Caco-2 (cell line): ENCODE data around the gene SLC16A9. TPM values are rescaled to one million over a fixed set of nuclear protein-coding genes. Genes with fewer than 3 reads are reported as not detected.

ENCODE experiments used
- BruUV-seq: library from RNA; stranded (reverse); fragments of 400-500 nt; replicated peaks from 2 replicates; lab custom pipeline; 2021; lab: Mats Ljungman, UMichigan
- CTCF ChIA-PET: fragments of 300-600 bp; sonication (Branson Sonifier 250); formaldehyde crosslinking; loops from one replicate; lab custom pipeline; 2022; ENCODE audit warnings: antibody characterized with exemption; lab: Charles Lee
- POLR2A ChIA-PET: fragments of 300-600 bp; sonication (Branson Sonifier 250); formaldehyde crosslinking; loops from one replicate; lab custom pipeline; 2022; ENCODE audit warnings: antibody characterized with exemption; lab: Charles Lee
- DNase-seq, 2 experiments: peaks; one replicate each; pipeline versions ENCODE4 v3.0.0 to v3.0.0-alpha.2; 2020 to 2022
- H3K27me3 ChIP-seq: replicated peaks from 2 replicates; pipeline ENCODE4 v1.6.0; 2011; ENCODE audit warnings: low read length; ENCODE audit not compliant: control insufficient read depth, insufficient read depth
- H3K36me3 ChIP-seq: 2 replicates; pipeline ENCODE4 v1.5.1; 2011; ENCODE audit warnings: low read length; ENCODE audit not compliant: control insufficient read depth, insufficient read depth
- H3K4me1 ChIP-seq: fragments of 250-450 bp; sonication (Bioruptor Pico); 2 replicates; pipeline ENCODE4 v1.5.1; 2020; ENCODE audit warnings: mild to moderate bottlenecking
- H3K4me3 ChIP-seq: 2 replicates; pipeline ENCODE4 v1.5.1; 2011; ENCODE audit warnings: low read depth, mild to moderate bottlenecking, control low read depth, low read length
- H3K9me3 ChIP-seq: fragments of 250-450 bp; sonication (Bioruptor Pico); 2 replicates; pipeline ENCODE4 v1.5.1; 2020; ENCODE audit warnings: mild to moderate bottlenecking, moderate library complexity
- H3K27ac Mint-ChIP-seq: one replicate; pipeline ENCODE4 v1.8.0; 2022; ENCODE audit warnings: mixed read lengths; ENCODE audit not compliant: unreplicated experiment
- H3K27me3 Mint-ChIP-seq: one replicate; pipeline ENCODE4 v1.8.0; 2022; ENCODE audit warnings: mixed read lengths; ENCODE audit not compliant: insufficient read depth, unreplicated experiment
- H3K36me3 Mint-ChIP-seq: one replicate; pipeline ENCODE4 v1.8.0; 2022; ENCODE audit warnings: mild to moderate bottlenecking, mixed read lengths; ENCODE audit not compliant: insufficient read depth, unreplicated experiment
- H3K4me1 Mint-ChIP-seq: one replicate; pipeline ENCODE4 v1.8.0; 2022; ENCODE audit warnings: low read depth, mixed read lengths; ENCODE audit not compliant: unreplicated experiment
- H3K4me3 Mint-ChIP-seq: one replicate; pipeline ENCODE4 v1.8.0; 2022; ENCODE audit warnings: mild to moderate bottlenecking, moderate library complexity, mixed read lengths; ENCODE audit not compliant: unreplicated experiment
- H3K9me3 Mint-ChIP-seq: one replicate; pipeline ENCODE4 v1.8.0; 2022; ENCODE audit warnings: mixed read lengths; ENCODE audit not compliant: unreplicated experiment
- CTCF ChIP-seq, 2 experiments: fragments of 200-600 bp in 1 of 2; IDR thresholded peaks; 1 replicate in 1 of 2; 2 replicates in 1 of 2; pipeline versions ENCODE4 v1.5.1 to v1.8.0; 2011 to 2022; ENCODE audit warnings: antibody characterized with exemption in 1 of 2, control low read depth in 1 of 2, inconsistent platforms in 1 of 2, low read depth in 1 of 2, low read length in 1 of 2, mild to moderate bottlenecking in 1 of 2, moderate library complexity in 1 of 2; ENCODE audit not compliant: insufficient read depth in 1 of 2, severe bottlenecking in 1 of 2, unreplicated experiment in 1 of 2
- intact Hi-C: fragments of 100-400 bp; cut with micrococcal nuclease; formaldehyde crosslinking; loops from one replicate; pipeline ENCODE4 v1.10.0; 2022; ENCODE audit not compliant: unreplicated experiment
- total RNA-seq: library from RNA; stranded (reverse); gene quantifications from 2 replicates; pipeline ENCODE4 v1.2.3, GENCODE V29; 2022

SLC16A9 gene
- total RNA-seq, 1 experiment from 2014 or later: 0.45 TPM

GRCh38 chr10:59628456-59628855, 81.2 kb downstream of the SLC16A9 start:
- Histone ChIP-seq H3K27me3 (no peaks in the 10 kb centered on the region), H3K9me3 (no peaks in the 10 kb centered on the region), H3K36me3 (no peaks in the 10 kb centered on the region), H3K4me1 (peaks cover 3% of the 10 kb centered on the region; the same call in 1 of the 2 replicates), H3K4me3 (no peak overlapping the region)
- Mint-ChIP-seq H3K4me3 (no peak overlapping the region), H3K9me3 (no peaks in the 10 kb centered on the region), H3K36me3 (no peaks in the 10 kb centered on the region), H3K27ac (no peak overlapping the region), H3K27me3 (peaks cover 12% of the 10 kb centered on the region), H3K4me1 (peaks cover 6% of the 10 kb centered on the region)
- ChIA-PET CTCF (interaction anchor here (0.7 to 1.5 kb wide), 3 partner anchors 81 to 202 kb away, joined by 3 to 6 read pairs (median 3); partner anchors contain the start of gene SLC16A9), POLR2A (no interaction called here)
- no TSS peak for BruUV-seq
- intact Hi-C loops: loop anchor here (5.0 to 10.0 kb wide), 2 partner anchors 79 to 806 kb away; partner anchors contain the start of gene SLC16A9
- no peak for DNase-seq
- no peak for TF ChIP-seq CTCF (IDR thresholded peaks at IDR 0.05; ENCODE audit: insufficient read depth in 1 of 2, low read depth in 1 of 2, low read length in 1 of 2, severe bottlenecking in 1 of 2, unreplicated experiment in 1 of 2)

DNA sequence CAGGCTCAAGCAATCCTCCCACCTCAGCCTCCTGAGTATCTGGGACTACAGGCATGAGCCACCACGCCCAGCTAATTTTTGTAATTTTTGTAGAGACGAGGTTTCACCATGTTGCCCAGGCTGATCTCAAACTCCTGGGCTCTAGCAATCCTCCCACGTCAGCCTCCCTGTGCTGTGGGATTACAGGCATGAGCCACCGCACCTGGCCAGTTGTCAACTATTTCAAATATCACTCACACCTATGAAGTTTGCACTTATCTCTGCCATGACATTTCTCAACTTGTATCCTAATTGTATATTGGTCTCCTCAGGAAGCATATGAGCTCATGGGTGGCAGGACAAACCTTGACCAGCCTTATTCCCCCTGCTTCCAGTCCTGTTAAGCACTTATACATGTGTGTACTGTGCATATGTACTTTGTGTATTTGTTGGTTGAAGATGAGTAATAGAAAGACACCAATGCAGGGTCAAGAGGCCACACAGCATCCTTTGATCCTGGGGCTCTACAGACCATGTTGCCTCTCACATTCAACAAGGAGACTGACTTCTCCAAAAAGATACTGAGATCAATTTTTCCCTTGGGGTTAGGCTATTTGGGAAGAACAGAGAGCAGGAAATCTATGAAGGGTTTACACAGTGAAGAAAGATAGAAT, 82.2 kb downstream of the SLC16A9 start:
- intact Hi-C loops: loop anchor here (5.0 to 10.0 kb wide), 2 partner anchors 80 to 807 kb away; partner anchors contain the start of gene SLC16A9
- no TSS peak for BruUV-seq
- no peak for DNase-seq
- H3K4me3 Mint-ChIP-seq: no peak overlapping the region
- POLR2A ChIA-PET: no interaction called here
- no peak for TF ChIP-seq CTCF (IDR thresholded peaks at IDR 0.05; ENCODE audit: insufficient read depth in 1 of 2, low read depth in 1 of 2, low read length in 1 of 2, severe bottlenecking in 1 of 2, unreplicated experiment in 1 of 2)
- H3K27ac Mint-ChIP-seq: no peak overlapping the region
- Histone ChIP-seq H3K27me3 (no peaks in the 10 kb centered on the region), H3K4me1 (peaks cover 3% of the 10 kb centered on the region; the same call in 1 of the 2 replicates), H3K36me3 (no peaks in the 10 kb centered on the region), H3K9me3 (no peaks in the 10 kb centered on the region), H3K4me3 (no peak overlapping the region)
- H3K4me1 Mint-ChIP-seq: peaks cover 6% of the 10 kb centered on the region
- H3K27me3 Mint-ChIP-seq: peaks cover 10% of the 10 kb centered on the region
- no peaks in the 10 kb centered on the region for H3K9me3 Mint-ChIP-seq
- CTCF ChIA-PET: interaction anchor here (0.6 to 2.2 kb wide), 3 partner anchors 181 to 244 kb away, joined by 3 to 10 read pairs (median 3); no protein-coding TSS in a partner anchor
- H3K36me3 Mint-ChIP-seq: no peaks in the 10 kb centered on the region

DNA sequence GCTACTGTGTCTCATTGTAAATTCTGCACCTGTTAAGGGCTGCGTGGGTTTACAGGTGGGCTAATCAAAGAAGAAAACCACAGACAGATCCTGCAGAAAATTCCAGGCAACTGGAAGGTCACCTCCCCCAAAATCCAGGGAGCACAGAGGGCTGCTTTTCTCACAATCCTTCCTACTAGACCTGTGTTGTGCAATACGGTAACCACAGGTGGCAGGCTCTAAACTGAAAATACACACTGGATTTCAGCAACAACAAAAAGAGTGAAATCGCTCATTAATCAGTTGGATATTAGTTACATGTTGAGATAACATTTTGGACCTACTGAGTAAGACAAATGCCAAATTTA, 83.2 kb downstream of the SLC16A9 start:
- peaks cover 3% of the 10 kb centered on the region; the same call in 1 of the 2 replicates for H3K4me1 ChIP-seq
- no peak for DNase-seq
- BruUV-seq: no TSS peak
- intact Hi-C loops: loop anchor here (1.0 to 10.0 kb wide), 11 partner anchors 45 to 808 kb away; partner anchors contain the start of genes CCDC6 and SLC16A9
- H3K27ac Mint-ChIP-seq: no peak overlapping the region
- H3K9me3 ChIP-seq: no peaks in the 10 kb centered on the region
- CTCF ChIA-PET: interaction anchor here (0.8 to 2.2 kb wide), 8 partner anchors 10 to 423 kb away, joined by 3 to 10 read pairs (median 5); partner anchors contain the start of genes CCDC6 and SLC16A9
- no peaks in the 10 kb centered on the region for H3K27me3 ChIP-seq
- no peak for TF ChIP-seq CTCF (IDR thresholded peaks at IDR 0.05; ENCODE audit: insufficient read depth in 1 of 2, low read depth in 1 of 2, low read length in 1 of 2, severe bottlenecking in 1 of 2, unreplicated experiment in 1 of 2)
- no peaks in the 10 kb centered on the region for H3K36me3 Mint-ChIP-seq
- H3K4me1 Mint-ChIP-seq: peaks cover 6% of the 10 kb centered on the region
- no peaks in the 10 kb centered on the region for H3K9me3 Mint-ChIP-seq
- H3K27me3 Mint-ChIP-seq: peaks cover 6% of the 10 kb centered on the region
- POLR2A ChIA-PET: no interaction called here
- H3K4me3 ChIP-seq: no peak overlapping the region
- H3K36me3 ChIP-seq: no peaks in the 10 kb centered on the region
- no peak overlapping the region for H3K4me3 Mint-ChIP-seq
